Suprapubic skin (tissue), 4 donors: ENCODE results near the gene FEM1B. TPM values are rescaled to one million over a fixed set of nuclear protein-coding genes. Genes with fewer than 3 reads are reported as not detected.

Source experiments
- DNase-seq, 2 donors: peaks; one replicate each; pipeline ENCODE4 v3.0.0-alpha.2; 2019; ENCODE audit warnings: low spot score in 2 of 2
- H3K27ac ChIP-seq: fragments of 200-600 bp; sonication (generic); one replicate; pipeline ENCODE4 v1.5.1; 2019
- H3K27me3 ChIP-seq: fragments of 200-600 bp; sonication (generic); one replicate; pipeline ENCODE4 v1.5.1; 2019
- H3K36me3 ChIP-seq: fragments of 200-600 bp; sonication (generic); one replicate; pipeline ENCODE4 v1.5.1; 2019
- H3K4me1 ChIP-seq: fragments of 200-600 bp; sonication (generic); one replicate; pipeline ENCODE4 v1.5.1; 2019
- H3K4me3 ChIP-seq: fragments of 200-600 bp; sonication (generic); one replicate; pipeline ENCODE4 v1.5.1; 2019; ENCODE audit warnings: mild to moderate bottlenecking
- H3K9me3 ChIP-seq: fragments of 200-600 bp; sonication (generic); one replicate; pipeline ENCODE4 v1.5.1; 2019
- CTCF ChIP-seq, 2 donors: fragments of 200-600 bp in 1 of 2; fragments of 450-650 bp in 1 of 2; sonication (generic) in 1 of 2; IDR thresholded peaks; one replicate each; pipeline ENCODE4 v1.5.1; 2016 to 2019; ENCODE audit warnings: antibody characterized with exemption in 2 of 2, mild to moderate bottlenecking in 1 of 2, moderate library complexity in 1 of 2
- EP300 ChIP-seq: sonication (generic); formaldehyde crosslinking; IDR thresholded peaks from one replicate; pipeline ENCODE4 v1.6.1; 2017; ENCODE audit warnings: antibody characterized with exemption
- POLR2A ChIP-seq, 2 donors: fragments of 450-650 bp; IDR thresholded peaks; one replicate each; pipeline ENCODE4 v1.6.1; 2017; ENCODE audit warnings: antibody characterized with exemption in 2 of 2, mild to moderate bottlenecking in 2 of 2, moderate library complexity in 2 of 2
- POLR2AphosphoS5 ChIP-seq, 3 donors: sonication (generic); formaldehyde crosslinking; IDR thresholded peaks; one replicate each; pipeline ENCODE4 v1.6.1; 2017; ENCODE audit warnings: antibody characterized with exemption in 3 of 3
- WGBS: methylation state at CpG from one replicate; pipeline ENCODE4 v1.1.5; 2018; 5-methylcytosine and 5-hydroxymethylcytosine counted together
- total RNA-seq, 4 donors: library from RNA; depleted of rRNA; stranded (reverse); fragments of >200 nt; gene quantifications; one replicate each; pipeline ENCODE4 v1.1.0, GENCODE V29; 2016

FEM1B gene
- total RNA-seq, 4 donors from 2014 or later, result 56.3 to 89.6 (median 63.8) TPM

- 77% methylated on average over 11 of the region's 17 CpGs for WGBS
- Histone ChIP-seq H3K27ac (peak overlapping the region; percentile 75), H3K4me3 (no peak overlapping the region), H3K36me3 (no peaks in the 10 kb centered on the region), H3K27me3 (no peaks in the 10 kb centered on the region), H3K9me3 (no peaks in the 10 kb centered on the region), H3K4me1 (peaks cover 39% of the 10 kb centered on the region)
- no peak for TF ChIP-seq POLR2A (IDR thresholded peaks at IDR 0.05)
- TF ChIP-seq POLR2AphosphoS5 (IDR thresholded peaks at IDR 0.05), result no peak
- TF ChIP-seq CTCF (IDR thresholded peaks at IDR 0.05), result no peak
- no peak for TF ChIP-seq EP300
- no peak for DNase-seq
These were observed 64.5 kb downstream of the FEM1B start for GRCh38 chr15:68341760-68342725.

GRCh38 chr15:68343579-68344225 lies 66.2 kb downstream of the FEM1B start:
- no peaks in the 10 kb centered on the region for H3K36me3 ChIP-seq
- H3K27ac ChIP-seq, result no peak overlapping the region
- no peaks in the 10 kb centered on the region for H3K9me3 ChIP-seq
- no peak overlapping the region for H3K4me3 ChIP-seq
- H3K27me3 ChIP-seq, result no peaks in the 10 kb centered on the region
- no peak for DNase-seq
- TF ChIP-seq CTCF (IDR thresholded peaks at IDR 0.05) (no peak), POLR2A (IDR thresholded peaks at IDR 0.05) (no peak), POLR2AphosphoS5 (IDR thresholded peaks at IDR 0.05) (no peak), EP300 (no peak)
- 75% methylated on average over 14 of the region's 14 CpGs for WGBS
- H3K4me1 ChIP-seq, result peaks cover 49% of the 10 kb centered on the region

- no peak for TF ChIP-seq POLR2AphosphoS5 (IDR thresholded peaks at IDR 0.05)
- Histone ChIP-seq H3K4me3 (no peak overlapping the region), H3K9me3 (no peaks in the 10 kb centered on the region), H3K27me3 (no peaks in the 10 kb centered on the region), H3K4me1 (peaks cover 53% of the 10 kb centered on the region), H3K36me3 (no peaks in the 10 kb centered on the region), H3K27ac (no peak overlapping the region)
- 75% methylated on average over 7 of the region's 7 CpGs for WGBS
- DNase-seq, result no peak
These were observed 67.1 kb downstream of the FEM1B start for GRCh38 chr15:68344600-68344999.

Other genes starting within 250 kb of the FEM1B start
- gene PIAS1, start 223.4 kb upstream of the FEM1B start, total RNA-seq, result 10 to 100 TPM; 43.7 to 71.5 (median 52.5) TPM
- 10 to 100 TPM in 1 of 4 donors, 1 to 10 TPM in 3; 2.4 to 13.6 (median 4.8) TPM for gene CALML4, start 72.4 kb upstream of the FEM1B start, total RNA-seq
- gene CLN6, start 48.0 kb upstream of the FEM1B start, total RNA-seq, result 10 to 100 TPM; 20.3 to 38.1 (median 27.9) TPM
- 1 to 10 TPM in 3 of 4 donors, under 1 TPM in 1; 0.83 to 3.6 (median 2.0) TPM for gene ITGA11, start 154.4 kb downstream of the FEM1B start, total RNA-seq